Measurements from ENCODE around the gene SPECC1. TPM values are rescaled to one million over a fixed set of nuclear protein-coding genes. Genes with fewer than 3 reads are reported as not detected.

Gene SPECC1
- polyA plus RNA-seq, 3 donors: 36.0 to 58.4 (median 50.5) TPM

DNA sequence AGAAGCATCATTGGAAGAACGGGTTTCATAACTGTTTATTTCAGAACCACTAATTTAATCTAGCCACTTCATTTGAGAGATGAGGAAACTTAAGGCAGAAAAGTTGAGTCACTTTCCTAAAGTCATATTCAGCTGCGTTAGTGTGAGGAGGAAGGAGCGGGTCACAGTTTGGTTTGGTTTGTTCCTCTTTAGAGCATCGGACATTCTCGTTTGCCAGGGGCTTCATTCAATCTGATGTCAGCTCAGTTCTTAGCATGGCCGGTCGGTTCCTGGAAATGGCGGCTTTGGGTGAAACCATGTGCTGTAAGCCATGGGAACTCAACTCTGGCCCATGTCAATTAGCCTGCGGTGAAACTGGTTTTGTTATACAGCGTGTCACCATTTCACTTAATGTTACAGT, 271.7 kb downstream of the SPECC1 start:
- Histone ChIP-seq H3K4me1 (ENCODE audit: control insufficient read depth in 1 of 2, insufficient read depth in 2 of 2, low read length in 2 of 2) (peaks cover 60 to 65% of the 10 kb centered on the region in 2 donors), H3K79me2 (ENCODE audit: insufficient read depth, low read length) (peaks cover 22% of the 10 kb centered on the region), H4K20me1 (ENCODE audit: insufficient read depth, low read length) (no peaks in the 10 kb centered on the region), H2AFZ (ENCODE audit: insufficient read depth, low read depth, low read length, poor library complexity, severe bottlenecking) (peak overlapping the region; percentile 67), H3K27me3 (ENCODE audit: control insufficient read depth in 2 of 2, insufficient read depth in 2 of 2, low read length in 2 of 2) (no peaks in the 10 kb centered on the region), H3K36me3 (replicated peaks in 1 of 2; ENCODE audit: control insufficient read depth in 1 of 2, insufficient read depth in 2 of 2, low read length in 2 of 2) (peaks cover 7 to 27% of the 10 kb centered on the region in 2 donors), H3K4me2 (replicated peaks; ENCODE audit: extremely low read depth, low read length, poor library complexity, severe bottlenecking) (peak overlapping the region; percentile 56), H3K9me3 (replicated peaks in 1 of 2; ENCODE audit: control insufficient read depth in 1 of 2, insufficient read depth in 1 of 2, low read length in 2 of 2) (no peaks in the 10 kb centered on the region), H3K27ac (ENCODE audit: low read depth in 1 of 2, low read length in 2 of 2) (peak overlapping the region; percentile 85 to 90), H3K9ac (ENCODE audit: insufficient read depth, low read length, poor library complexity, severe bottlenecking) (peak overlapping the region; percentile 50), H3K4me3 (replicated peaks in 1 of 3; ENCODE audit: low read depth in 2 of 3, low read length in 3 of 3) (peak overlapping the region in 1 of 3 experiments; percentile 52)
- Mint-ChIP-seq H3K36me3 (peaks cover 30 to 56% of the 10 kb centered on the region in 2 donors), H3K27me3 (ENCODE audit: low read depth in 3 of 3) (peaks cover 0 to 3% (median 0%) of the 10 kb centered on the region in 3 donors), H3K4me1 (peaks cover 60% of the 10 kb centered on the region), H3K27ac (peak overlapping the region; percentile 90 to 98 (median 97)), H3K9me3 (peaks cover 0 to 3% (median 0%) of the 10 kb centered on the region in 7 donors), H3K4me3 (peak overlapping the region in 1 of 2 donors; percentile 42)
- intact Hi-C loops (cut with micrococcal nuclease): no loop called here
- peak; percentile 79 to 84 (median 81) for DNase-seq
- 12% methylated on average over 6 of the region's 10 CpGs for WGBS (ENCODE audit: insufficient coverage)
- TF ChIP-seq, protein P1, sequence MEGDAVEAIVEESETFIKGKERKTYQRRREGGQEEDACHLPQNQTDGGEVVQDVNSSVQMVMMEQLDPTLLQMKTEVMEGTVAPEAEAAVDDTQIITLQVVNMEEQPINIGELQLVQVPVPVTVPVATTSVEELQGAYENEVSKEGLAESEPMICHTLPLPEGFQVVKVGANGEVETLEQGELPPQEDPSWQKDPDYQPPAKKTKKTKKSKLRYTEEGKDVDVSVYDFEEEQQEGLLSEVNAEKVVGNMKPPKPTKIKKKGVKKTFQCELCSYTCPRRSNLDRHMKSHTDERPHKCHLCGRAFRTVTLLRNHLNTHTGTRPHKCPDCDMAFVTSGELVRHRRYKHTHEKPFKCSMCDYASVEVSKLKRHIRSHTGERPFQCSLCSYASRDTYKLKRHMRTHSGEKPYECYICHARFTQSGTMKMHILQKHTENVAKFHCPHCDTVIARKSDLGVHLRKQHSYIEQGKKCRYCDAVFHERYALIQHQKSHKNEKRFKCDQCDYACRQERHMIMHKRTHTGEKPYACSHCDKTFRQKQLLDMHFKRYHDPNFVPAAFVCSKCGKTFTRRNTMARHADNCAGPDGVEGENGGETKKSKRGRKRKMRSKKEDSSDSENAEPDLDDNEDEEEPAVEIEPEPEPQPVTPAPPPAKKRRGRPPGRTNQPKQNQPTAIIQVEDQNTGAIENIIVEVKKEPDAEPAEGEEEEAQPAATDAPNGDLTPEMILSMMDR (IDR thresholded peaks at IDR 0.05): no peak

DNA sequence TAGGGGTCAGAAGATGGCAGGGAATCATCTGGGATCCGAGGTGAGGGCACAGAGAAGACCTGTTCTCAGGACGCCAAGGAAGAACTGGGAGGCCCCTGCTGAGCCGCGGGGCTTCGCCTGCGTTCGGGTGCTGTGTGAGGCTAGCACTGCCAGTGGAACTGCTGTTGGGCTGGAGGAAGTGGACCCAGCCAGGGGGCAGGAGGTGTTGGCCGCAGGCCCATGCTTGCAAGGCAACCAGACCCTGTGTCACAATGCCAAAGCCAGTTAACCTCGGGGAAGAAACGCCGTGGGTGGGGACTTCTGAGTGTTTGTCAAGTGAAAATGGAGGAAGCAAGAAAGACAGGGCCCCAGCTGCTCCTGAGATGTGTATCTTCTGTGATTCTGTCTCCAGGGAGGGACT, 272.7 kb downstream of the SPECC1 start:
- Histone ChIP-seq H3K9me3 (replicated peaks in 1 of 2; ENCODE audit: control insufficient read depth in 1 of 2, insufficient read depth in 1 of 2, low read length in 2 of 2) (no peaks in the 10 kb centered on the region), H3K79me2 (ENCODE audit: insufficient read depth, low read length) (peaks cover 19% of the 10 kb centered on the region), H3K9ac (ENCODE audit: insufficient read depth, low read length, poor library complexity, severe bottlenecking) (peak overlapping the region; percentile 50), H4K20me1 (ENCODE audit: insufficient read depth, low read length) (no peaks in the 10 kb centered on the region), H3K27ac (ENCODE audit: low read depth in 1 of 2, low read length in 2 of 2) (peak overlapping the region; percentile 85 to 90), H3K4me2 (replicated peaks; ENCODE audit: extremely low read depth, low read length, poor library complexity, severe bottlenecking) (peak overlapping the region; percentile 56), H3K4me1 (ENCODE audit: control insufficient read depth in 1 of 2, insufficient read depth in 2 of 2, low read length in 2 of 2) (peaks cover 50 to 55% of the 10 kb centered on the region in 2 donors), H3K4me3 (replicated peaks in 1 of 3; ENCODE audit: low read depth in 2 of 3, low read length in 3 of 3) (peak overlapping the region in 1 of 3 experiments; percentile 52), H2AFZ (ENCODE audit: insufficient read depth, low read depth, low read length, poor library complexity, severe bottlenecking) (peak overlapping the region; percentile 67), H3K36me3 (replicated peaks in 1 of 2; ENCODE audit: control insufficient read depth in 1 of 2, insufficient read depth in 2 of 2, low read length in 2 of 2) (peaks cover 11 to 37% of the 10 kb centered on the region in 2 donors), H3K27me3 (ENCODE audit: control insufficient read depth in 2 of 2, insufficient read depth in 2 of 2, low read length in 2 of 2) (no peaks in the 10 kb centered on the region)
- H3K36me3 Mint-ChIP-seq: peaks cover 35 to 63% of the 10 kb centered on the region in 2 donors
- peaks cover 0 to 7% (median 2%) of the 10 kb centered on the region in 7 donors for H3K9me3 Mint-ChIP-seq
- TF ChIP-seq, protein P1 (IDR thresholded peaks at IDR 0.05): no peak
- peak; percentile 82 to 84 (median 83) for DNase-seq
- H3K27ac Mint-ChIP-seq: peak overlapping the region; percentile 90 to 98 (median 97)
- peaks cover 50% of the 10 kb centered on the region for H3K4me1 Mint-ChIP-seq
- H3K27me3 Mint-ChIP-seq (ENCODE audit: low read depth in 3 of 3): peaks cover 0 to 3% (median 0%) of the 10 kb centered on the region in 3 donors
- peak overlapping the region; percentile 52 to 73 for H3K4me3 Mint-ChIP-seq
- intact Hi-C loops (cut with micrococcal nuclease): no loop called here
- 21% methylated on average over 11 of the region's 11 CpGs for WGBS (ENCODE audit: insufficient coverage)
